ENCODE results near the gene MAP1LC3B. TPM values are rescaled to one million over a fixed set of nuclear protein-coding genes. Genes with fewer than 3 reads are reported as not detected.

The MAP1LC3B gene
- total and polyA plus RNA-seq, 4 experiments from 2014 or later: 67.2 to 172 (median 103) TPM

GRCh38 chr16:87432330-87432915 is 40.3 kb downstream of the MAP1LC3B start:
- CTCF ChIA-PET (ENCODE audit: partially characterized antibody): interaction anchor here (0.7 kb wide), 1 partner anchor 16 kb away, joined by 3 read pairs; no protein-coding TSS in a partner anchor
- peak overlapping the region in 1 of 7 donors; percentile 64 for H3K27ac Mint-ChIP-seq
- no peaks in the 10 kb centered on the region for H3K9me3 Mint-ChIP-seq
- H3K27me3 ChIP-seq (ENCODE audit: insufficient read depth, low read length): no peaks in the 10 kb centered on the region
- H3K36me3 ChIP-seq (ENCODE audit: insufficient read depth, low read length): no peaks in the 10 kb centered on the region
- peaks cover 21% of the 10 kb centered on the region for H3K4me1 ChIP-seq (ENCODE audit: insufficient read depth, low read length)
- no peak overlapping the region for H3K4me3 Mint-ChIP-seq
- DNase-seq: no peak
- POLR2A ChIA-PET (ENCODE audit: partially characterized antibody): no interaction called here
- H3K27ac ChIP-seq (ENCODE audit: low read depth, low read length): no peak overlapping the region
- intact Hi-C loops (cut with micrococcal nuclease): no loop called here
- no peaks in the 10 kb centered on the region for H3K27me3 Mint-ChIP-seq
- H3K4me3 ChIP-seq (ENCODE audit: low read length in 2 of 2): no peak overlapping the region
- H3K4me1 Mint-ChIP-seq: peaks cover 12 to 26% (median 14%) of the 10 kb centered on the region in 4 donors
- no peaks in the 10 kb centered on the region for H3K9me3 ChIP-seq (ENCODE audit: control insufficient read depth in 1 of 2, low read length in 2 of 2)
- H3K36me3 Mint-ChIP-seq: peaks cover 4 to 16% of the 10 kb centered on the region in 2 donors

- Mint-ChIP-seq H3K36me3 (peaks cover 4 to 14% of the 10 kb centered on the region in 2 donors), H3K27ac (peak overlapping the region in 1 of 7 donors; percentile 75), H3K4me1 (peaks cover 12 to 35% (median 18%) of the 10 kb centered on the region in 4 donors), H3K27me3 (no peaks in the 10 kb centered on the region), H3K4me3 (no peak overlapping the region), H3K9me3 (no peaks in the 10 kb centered on the region)
- ChIA-PET CTCF (ENCODE audit: partially characterized antibody) (no interaction called here), POLR2A (ENCODE audit: partially characterized antibody) (no interaction called here)
- intact Hi-C loops (cut with micrococcal nuclease): no loop called here
- peaks cover 21% of the 10 kb centered on the region for H3K4me1 ChIP-seq (ENCODE audit: insufficient read depth, low read length)
- no peaks in the 10 kb centered on the region for H3K27me3 ChIP-seq (ENCODE audit: insufficient read depth, low read length)
- no peak overlapping the region for H3K27ac ChIP-seq (ENCODE audit: low read depth, low read length)
- no peak overlapping the region for H3K4me3 ChIP-seq (ENCODE audit: low read length in 2 of 2)
- no peaks in the 10 kb centered on the region for H3K9me3 ChIP-seq (ENCODE audit: control insufficient read depth in 1 of 2, low read length in 2 of 2)
- DNase-seq: no peak
- no peaks in the 10 kb centered on the region for H3K36me3 ChIP-seq (ENCODE audit: insufficient read depth, low read length)
Measured at GRCh38 chr16:87434146-87434667, 42.1 kb downstream of the MAP1LC3B start.

- H3K27ac Mint-ChIP-seq: peak overlapping the region in 1 of 7 donors; percentile 29
- intact Hi-C loops (cut with micrococcal nuclease): no loop called here
Measured at GRCh38 chr16:87435372-87436224, 43.5 kb downstream of the MAP1LC3B start.

GRCh38 chr16:87436225-87437172 is 44.4 kb downstream of the MAP1LC3B start:
- POLR2A ChIA-PET (ENCODE audit: partially characterized antibody): no interaction called here
- peaks cover 12 to 35% (median 18%) of the 10 kb centered on the region in 4 donors for H3K4me1 Mint-ChIP-seq
- DNase-seq: no peak
- Histone ChIP-seq H3K27ac (ENCODE audit: low read depth, low read length) (no peak overlapping the region), H3K36me3 (ENCODE audit: insufficient read depth, low read length) (no peaks in the 10 kb centered on the region), H3K27me3 (ENCODE audit: insufficient read depth, low read length) (no peaks in the 10 kb centered on the region), H3K4me1 (ENCODE audit: insufficient read depth, low read length) (peaks cover 21% of the 10 kb centered on the region), H3K4me3 (ENCODE audit: low read length in 2 of 2) (peak overlapping the region in 1 of 2 donors; percentile 10), H3K9me3 (ENCODE audit: control insufficient read depth in 1 of 2, low read length in 2 of 2) (no peaks in the 10 kb centered on the region)
- peak overlapping the region in 5 of 7 donors; percentile 22 to 85 (median 57) for H3K27ac Mint-ChIP-seq
- intact Hi-C loops (cut with micrococcal nuclease): no loop called here
- CTCF ChIA-PET (ENCODE audit: partially characterized antibody): interaction anchor here (1.1 to 1.7 kb wide), 2 partner anchors 11 to 42 kb away, joined by 3 read pairs; no protein-coding TSS in a partner anchor
- no peaks in the 10 kb centered on the region for H3K9me3 Mint-ChIP-seq
- peaks cover 6 to 8% of the 10 kb centered on the region in 2 donors for H3K36me3 Mint-ChIP-seq
- H3K4me3 Mint-ChIP-seq: peak overlapping the region; percentile 37 to 80 (median 70)
- no peaks in the 10 kb centered on the region for H3K27me3 Mint-ChIP-seq

More at GRCh38 chr16:87435372-87436224, 43.5 kb downstream of the MAP1LC3B start:
- ChIA-PET CTCF (ENCODE audit: partially characterized antibody) (interaction anchor here (0.5 to 1.7 kb wide), 2 partner anchors 10 to 451 kb away, joined by 3 read pairs; no protein-coding TSS in a partner anchor), POLR2A (ENCODE audit: partially characterized antibody) (no interaction called here)
- H3K27me3 ChIP-seq (ENCODE audit: insufficient read depth, low read length): no peaks in the 10 kb centered on the region
- H3K4me1 ChIP-seq (ENCODE audit: insufficient read depth, low read length): peaks cover 21% of the 10 kb centered on the region
- H3K36me3 Mint-ChIP-seq: peaks cover 4 to 9% of the 10 kb centered on the region in 2 donors
- peak overlapping the region in 2 of 8 donors; percentile 4 to 24 for H3K4me3 Mint-ChIP-seq
- no peaks in the 10 kb centered on the region for H3K9me3 ChIP-seq (ENCODE audit: control insufficient read depth in 1 of 2, low read length in 2 of 2)
- H3K27ac ChIP-seq (ENCODE audit: low read depth, low read length): no peak overlapping the region
- DNase-seq: no peak
- no peaks in the 10 kb centered on the region for H3K27me3 Mint-ChIP-seq
- no peak overlapping the region for H3K4me3 ChIP-seq (ENCODE audit: low read length in 2 of 2)
- no peaks in the 10 kb centered on the region for H3K9me3 Mint-ChIP-seq
- peaks cover 12 to 35% (median 18%) of the 10 kb centered on the region in 4 donors for H3K4me1 Mint-ChIP-seq
- no peaks in the 10 kb centered on the region for H3K36me3 ChIP-seq (ENCODE audit: insufficient read depth, low read length)

- Mint-ChIP-seq H3K9me3 (no peaks in the 10 kb centered on the region), H3K27me3 (no peaks in the 10 kb centered on the region), H3K4me1 (peaks cover 12 to 35% (median 18%) of the 10 kb centered on the region in 4 donors), H3K36me3 (peaks cover 8 to 10% of the 10 kb centered on the region in 2 donors), H3K4me3 (no peak overlapping the region), H3K27ac (no peak overlapping the region)
- Histone ChIP-seq H3K4me3 (ENCODE audit: low read length in 2 of 2) (no peak overlapping the region), H3K9me3 (ENCODE audit: control insufficient read depth in 1 of 2, low read length in 2 of 2) (no peaks in the 10 kb centered on the region), H3K27me3 (ENCODE audit: insufficient read depth, low read length) (no peaks in the 10 kb centered on the region), H3K4me1 (ENCODE audit: insufficient read depth, low read length) (peaks cover 21% of the 10 kb centered on the region), H3K27ac (ENCODE audit: low read depth, low read length) (no peak overlapping the region), H3K36me3 (ENCODE audit: insufficient read depth, low read length) (no peaks in the 10 kb centered on the region)
- POLR2A ChIA-PET (ENCODE audit: partially characterized antibody): no interaction called here
- CTCF ChIA-PET (ENCODE audit: partially characterized antibody): interaction anchor here (1.1 to 1.7 kb wide), 2 partner anchors 11 to 43 kb away, joined by 3 read pairs; no protein-coding TSS in a partner anchor
- intact Hi-C loops (cut with micrococcal nuclease): no loop called here
- DNase-seq: no peak
Measured at GRCh38 chr16:87437327-87437726, 45.2 kb downstream of the MAP1LC3B start.

- intact Hi-C loops (cut with micrococcal nuclease): no loop called here
- no peak overlapping the region for H3K27ac Mint-ChIP-seq
- CTCF ChIA-PET (ENCODE audit: partially characterized antibody): no interaction called here
Measured at GRCh38 chr16:87437911-87438610, 45.9 kb downstream of the MAP1LC3B start.

More at GRCh38 chr16:87437911-87438610, 45.9 kb downstream of the MAP1LC3B start:
- H3K36me3 Mint-ChIP-seq: peaks cover 11 to 15% of the 10 kb centered on the region in 2 donors
- Histone ChIP-seq H3K4me1 (ENCODE audit: insufficient read depth, low read length) (peaks cover 21% of the 10 kb centered on the region), H3K36me3 (ENCODE audit: insufficient read depth, low read length) (no peaks in the 10 kb centered on the region), H3K27ac (ENCODE audit: low read depth, low read length) (no peak overlapping the region), H3K27me3 (ENCODE audit: insufficient read depth, low read length) (no peaks in the 10 kb centered on the region), H3K4me3 (ENCODE audit: low read length in 2 of 2) (no peak overlapping the region), H3K9me3 (ENCODE audit: control insufficient read depth in 1 of 2, low read length in 2 of 2) (no peaks in the 10 kb centered on the region)
- no peaks in the 10 kb centered on the region for H3K27me3 Mint-ChIP-seq
- no peak overlapping the region for H3K4me3 Mint-ChIP-seq
- H3K4me1 Mint-ChIP-seq: peaks cover 12 to 36% (median 17%) of the 10 kb centered on the region in 4 donors
- no peaks in the 10 kb centered on the region for H3K9me3 Mint-ChIP-seq
- POLR2A ChIA-PET (ENCODE audit: partially characterized antibody): no interaction called here
- DNase-seq: no peak

Data from CD4-positive, alpha-beta memory T cell (primary cell).